ENCODE measurements around the gene C2orf81.

Gene C2orf81

DNA sequence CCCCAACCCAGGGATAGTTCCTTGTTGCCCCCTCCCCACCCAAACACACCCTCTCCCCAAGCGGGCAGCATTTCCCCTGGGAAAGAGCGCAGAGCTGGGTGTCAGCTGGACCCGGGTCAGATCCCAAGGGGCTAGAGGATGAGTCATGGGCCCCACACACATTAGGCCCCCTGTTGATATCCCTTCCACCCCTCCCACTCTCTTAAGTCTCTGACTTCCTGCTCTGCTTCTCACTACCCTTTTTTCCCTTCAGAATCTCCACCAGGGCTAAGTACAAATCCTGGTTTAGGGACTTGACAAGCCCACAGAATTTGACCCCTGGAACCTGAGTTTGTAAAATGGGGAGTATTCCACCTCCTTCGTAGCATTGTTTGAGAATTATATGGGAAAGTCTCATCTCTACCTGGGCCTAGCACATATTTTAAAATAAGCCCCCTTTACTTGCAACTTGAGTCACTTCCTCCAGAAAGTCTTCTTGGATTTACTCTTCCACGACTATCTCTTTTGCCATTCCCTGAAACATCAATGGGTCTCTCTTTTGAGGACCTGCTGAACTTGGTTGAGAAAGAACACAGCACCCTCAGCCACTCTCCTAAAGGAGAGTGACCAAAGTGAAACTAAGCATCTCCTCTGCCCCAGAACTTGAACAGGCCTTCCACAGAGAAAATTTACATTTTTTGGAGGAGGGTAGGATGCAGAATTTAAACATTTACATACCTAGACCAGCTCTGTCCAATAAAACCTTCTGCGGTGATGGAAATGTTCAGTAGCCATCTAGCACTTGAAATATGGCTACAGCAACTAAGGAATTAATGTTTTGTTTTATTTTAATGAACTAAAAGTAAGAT, 15.7 kb upstream of the C2orf81 start:
- H3K9me3 ChIP-seq (ENCODE audit: low read length), result no peaks in the 10 kb centered on the region
- H3K4me3 ChIP-seq (ENCODE audit: low read depth, low read length, poor library complexity, severe bottlenecking), result no peak overlapping the region
- no peak for TF ChIP-seq EZH2 (IDR thresholded peaks at IDR 0.05; ENCODE audit: borderline replicate concordance, low read length)
- TF ChIP-seq, protein P1, sequence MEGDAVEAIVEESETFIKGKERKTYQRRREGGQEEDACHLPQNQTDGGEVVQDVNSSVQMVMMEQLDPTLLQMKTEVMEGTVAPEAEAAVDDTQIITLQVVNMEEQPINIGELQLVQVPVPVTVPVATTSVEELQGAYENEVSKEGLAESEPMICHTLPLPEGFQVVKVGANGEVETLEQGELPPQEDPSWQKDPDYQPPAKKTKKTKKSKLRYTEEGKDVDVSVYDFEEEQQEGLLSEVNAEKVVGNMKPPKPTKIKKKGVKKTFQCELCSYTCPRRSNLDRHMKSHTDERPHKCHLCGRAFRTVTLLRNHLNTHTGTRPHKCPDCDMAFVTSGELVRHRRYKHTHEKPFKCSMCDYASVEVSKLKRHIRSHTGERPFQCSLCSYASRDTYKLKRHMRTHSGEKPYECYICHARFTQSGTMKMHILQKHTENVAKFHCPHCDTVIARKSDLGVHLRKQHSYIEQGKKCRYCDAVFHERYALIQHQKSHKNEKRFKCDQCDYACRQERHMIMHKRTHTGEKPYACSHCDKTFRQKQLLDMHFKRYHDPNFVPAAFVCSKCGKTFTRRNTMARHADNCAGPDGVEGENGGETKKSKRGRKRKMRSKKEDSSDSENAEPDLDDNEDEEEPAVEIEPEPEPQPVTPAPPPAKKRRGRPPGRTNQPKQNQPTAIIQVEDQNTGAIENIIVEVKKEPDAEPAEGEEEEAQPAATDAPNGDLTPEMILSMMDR (IDR thresholded peaks at IDR 0.05; ENCODE audit: low read length), result no peak
- H3F3A ChIP-seq (ENCODE audit: insufficient read depth, low read length), result no peaks in the 10 kb centered on the region
- H3K79me2 ChIP-seq (ENCODE audit: insufficient read depth, low read length), result no peaks in the 10 kb centered on the region
- H3K9me2 ChIP-seq (ENCODE audit: low read depth, low read length), result no peaks in the 10 kb centered on the region
- H3K36me3 ChIP-seq (ENCODE audit: insufficient read depth, low read length), result no peaks in the 10 kb centered on the region
- H3K9ac ChIP-seq (ENCODE audit: low read length), result no peak overlapping the region
- H4K20me1 ChIP-seq (ENCODE audit: insufficient read depth, low read length), result no peaks in the 10 kb centered on the region
- peaks cover 18% of the 10 kb centered on the region for H3K4me1 ChIP-seq (ENCODE audit: insufficient read depth, low read length, severe bottlenecking)
- no peak overlapping the region for H3K27ac ChIP-seq (ENCODE audit: low read depth, low read length, poor library complexity, severe bottlenecking)
- peaks cover 12% of the 10 kb centered on the region; the same call in 1 of the 2 replicates for H3K27me3 ChIP-seq (ENCODE audit: insufficient read depth, low read length)
- H3K4me2 ChIP-seq (ENCODE audit: low read length), result no peak overlapping the region
- no peak overlapping the region for H2AFZ ChIP-seq (ENCODE audit: low read length)

DNA sequence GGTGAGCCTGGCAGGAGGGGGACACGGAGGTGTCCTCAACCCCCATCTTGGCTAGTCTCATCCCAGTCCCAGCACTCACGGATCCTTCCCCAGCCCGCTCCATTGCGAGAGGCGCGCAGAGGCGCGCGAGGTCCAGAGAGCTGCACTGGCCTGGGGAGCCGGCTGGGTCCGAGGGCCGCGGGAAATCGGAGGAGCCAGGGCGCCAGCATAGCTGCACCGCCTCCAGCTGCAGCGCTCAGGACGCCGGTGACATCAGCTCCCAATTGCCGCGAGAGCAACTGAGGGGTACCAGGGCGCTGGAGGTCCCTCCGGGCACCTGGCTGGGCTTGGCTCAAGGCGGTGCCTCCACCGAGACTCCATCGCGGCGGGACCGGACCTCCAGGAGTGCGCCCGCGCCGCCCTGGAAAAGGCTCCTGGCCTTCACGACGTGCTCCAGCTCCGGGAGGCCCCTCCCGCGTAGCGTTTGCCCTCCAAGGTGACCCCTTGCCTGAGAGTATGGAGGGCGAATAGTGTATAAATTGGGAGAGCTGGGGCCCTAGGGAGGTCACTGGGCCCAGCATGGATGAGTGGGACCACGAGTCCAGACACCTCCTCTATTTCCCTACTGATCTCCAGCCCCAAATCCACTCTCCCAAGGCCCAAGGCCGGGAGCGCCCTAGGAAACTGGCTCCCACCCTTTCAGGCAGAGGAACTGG, 14.8 kb upstream of the C2orf81 start:
- Histone ChIP-seq H3K79me2 (ENCODE audit: insufficient read depth, low read length) (no peaks in the 10 kb centered on the region), H3K36me3 (ENCODE audit: insufficient read depth, low read length) (no peaks in the 10 kb centered on the region), H4K20me1 (ENCODE audit: insufficient read depth, low read length) (no peaks in the 10 kb centered on the region), H3F3A (ENCODE audit: insufficient read depth, low read length) (no peaks in the 10 kb centered on the region), H3K27me3 (ENCODE audit: insufficient read depth, low read length) (peaks cover 9% of the 10 kb centered on the region; the same call in 1 of the 2 replicates), H3K4me3 (ENCODE audit: low read depth, low read length, poor library complexity, severe bottlenecking) (no peak overlapping the region), H2AFZ (ENCODE audit: low read length) (no peak overlapping the region), H3K9ac (ENCODE audit: low read length) (no peak overlapping the region), H3K4me2 (ENCODE audit: low read length) (no peak overlapping the region), H3K4me1 (ENCODE audit: insufficient read depth, low read length, severe bottlenecking) (peaks cover 10% of the 10 kb centered on the region), H3K27ac (ENCODE audit: low read depth, low read length, poor library complexity, severe bottlenecking) (no peak overlapping the region), H3K9me3 (ENCODE audit: low read length) (no peaks in the 10 kb centered on the region), H3K9me2 (ENCODE audit: low read depth, low read length) (no peaks in the 10 kb centered on the region)
- TF ChIP-seq, protein P1 (IDR thresholded peaks at IDR 0.05; ENCODE audit: low read length), result no peak
- TF ChIP-seq EZH2 (IDR thresholded peaks at IDR 0.05; ENCODE audit: borderline replicate concordance, low read length), result no peak

DNA sequence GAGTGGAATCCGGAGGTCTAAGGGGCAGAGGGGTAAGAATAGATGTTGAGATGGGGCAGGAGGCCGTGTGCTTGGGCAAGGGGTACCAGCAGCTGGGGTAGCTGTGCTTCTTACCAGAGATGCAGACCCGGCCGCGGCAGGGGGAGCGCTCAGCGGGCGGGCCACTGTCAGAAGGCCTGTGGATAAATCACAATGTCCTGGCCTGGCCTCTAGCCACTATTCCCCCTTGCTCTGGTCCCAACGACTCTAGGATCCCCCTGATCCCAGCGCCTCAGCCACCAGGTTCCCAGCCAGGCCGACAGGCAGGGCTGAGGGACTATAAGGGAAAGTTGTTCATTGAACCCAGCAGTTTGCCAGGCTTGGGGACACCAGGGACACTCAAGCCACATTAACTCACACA, 9.1 kb upstream of the C2orf81 start:
- H3K27me3 ChIP-seq (ENCODE audit: insufficient read depth, low read length), result 0 out of 2 replicates have a peak, but pooled peaks cover 4% of the 10 kb centered on the region
- H3K36me3 ChIP-seq (ENCODE audit: insufficient read depth, low read length), result no peaks in the 10 kb centered on the region
- TF ChIP-seq EZH2 (IDR thresholded peaks at IDR 0.05; ENCODE audit: borderline replicate concordance, low read length), result no peak
- TF ChIP-seq, protein P1 (IDR thresholded peaks at IDR 0.05; ENCODE audit: low read length), result no peak
- H3K79me2 ChIP-seq (ENCODE audit: insufficient read depth, low read length), result no peaks in the 10 kb centered on the region
- no peak overlapping the region for H3K4me3 ChIP-seq (ENCODE audit: low read depth, low read length, poor library complexity, severe bottlenecking)
- H3K4me1 ChIP-seq (ENCODE audit: insufficient read depth, low read length, severe bottlenecking), result no peaks in the 10 kb centered on the region
- H3K27ac ChIP-seq (ENCODE audit: low read depth, low read length, poor library complexity, severe bottlenecking), result no peak overlapping the region
- H4K20me1 ChIP-seq (ENCODE audit: insufficient read depth, low read length), result no peaks in the 10 kb centered on the region
- H3K4me2 ChIP-seq (ENCODE audit: low read length), result no peak overlapping the region
- H3K9me2 ChIP-seq (ENCODE audit: low read depth, low read length), result no peaks in the 10 kb centered on the region
- H3K9ac ChIP-seq (ENCODE audit: low read length), result no peak overlapping the region
- no peak overlapping the region for H2AFZ ChIP-seq (ENCODE audit: low read length)
- H3F3A ChIP-seq (ENCODE audit: insufficient read depth, low read length), result no peaks in the 10 kb centered on the region
- no peaks in the 10 kb centered on the region for H3K9me3 ChIP-seq (ENCODE audit: low read length)
